Measurements from ENCODE around the gene TFAM.

- TF ChIP-seq GATA2 (IDR thresholded peaks at IDR 0.05; ENCODE audit: low read depth, low read length) (no peak), GATA3 (IDR thresholded peaks at IDR 0.05; ENCODE audit: low read depth, low read length) (no peak)
Measured at GRCh38 chr10:58348571-58349033, 36.6 kb upstream of the TFAM start.

All from SH-SY5Y (cell line).